ENCODE results near the gene MEIS2.

GRCh38 chr15:37007301-37007700, 93.0 kb downstream of the MEIS2 start:
- no peak for TF ChIP-seq POLR2A (IDR thresholded peaks at IDR 0.05)
- TF ChIP-seq CTCF (IDR thresholded peaks at IDR 0.05), result no peak
- no peak for TF ChIP-seq POLR2AphosphoS5 (IDR thresholded peaks at IDR 0.05; ENCODE audit: insufficient read depth in 1 of 2, low read depth in 1 of 2)

Data from vagina (tissue), 2 donors.